HUES48 (cell line): ENCODE results near the gene MTHFD1.
A peak's percentile ranks its signal among the peaks of the same experiment; 100 is the strongest.

Experiments used
- H3K27ac ChIP-seq: one replicate; pipeline ENCODE4 v1.7.0; 2013; ENCODE audit warnings: low read depth, low read length, inconsistent platforms
- H3K27me3 ChIP-seq: 2 replicates; pipeline ENCODE4 v1.6.1; 2013; ENCODE audit warnings: mild to moderate bottlenecking, low read length; ENCODE audit not compliant: control insufficient read depth, insufficient read depth
- H3K36me3 ChIP-seq: 2 replicates; pipeline ENCODE4 v1.6.1; 2013; ENCODE audit warnings: low read length; ENCODE audit not compliant: control insufficient read depth, insufficient read depth
- H3K4me1 ChIP-seq: 2 replicates; pipeline ENCODE4 v1.6.1; 2013; ENCODE audit warnings: mild to moderate bottlenecking, low read length; ENCODE audit not compliant: control insufficient read depth, insufficient read depth
- H3K4me3 ChIP-seq: 2 replicates; pipeline ENCODE4 v1.5.1; 2013; ENCODE audit warnings: mild to moderate bottlenecking, low read depth, low read length
- H3K9ac ChIP-seq: 2 replicates; pipeline ENCODE4 v1.6.1; 2013; ENCODE audit warnings: mild to moderate bottlenecking, low read depth, low read length, moderate library complexity
- H3K9me3 ChIP-seq: 2 replicates; pipeline ENCODE4 v1.6.1; 2013; ENCODE audit warnings: low read length; ENCODE audit not compliant: control insufficient read depth, insufficient read depth

The MTHFD1 gene

DNA sequence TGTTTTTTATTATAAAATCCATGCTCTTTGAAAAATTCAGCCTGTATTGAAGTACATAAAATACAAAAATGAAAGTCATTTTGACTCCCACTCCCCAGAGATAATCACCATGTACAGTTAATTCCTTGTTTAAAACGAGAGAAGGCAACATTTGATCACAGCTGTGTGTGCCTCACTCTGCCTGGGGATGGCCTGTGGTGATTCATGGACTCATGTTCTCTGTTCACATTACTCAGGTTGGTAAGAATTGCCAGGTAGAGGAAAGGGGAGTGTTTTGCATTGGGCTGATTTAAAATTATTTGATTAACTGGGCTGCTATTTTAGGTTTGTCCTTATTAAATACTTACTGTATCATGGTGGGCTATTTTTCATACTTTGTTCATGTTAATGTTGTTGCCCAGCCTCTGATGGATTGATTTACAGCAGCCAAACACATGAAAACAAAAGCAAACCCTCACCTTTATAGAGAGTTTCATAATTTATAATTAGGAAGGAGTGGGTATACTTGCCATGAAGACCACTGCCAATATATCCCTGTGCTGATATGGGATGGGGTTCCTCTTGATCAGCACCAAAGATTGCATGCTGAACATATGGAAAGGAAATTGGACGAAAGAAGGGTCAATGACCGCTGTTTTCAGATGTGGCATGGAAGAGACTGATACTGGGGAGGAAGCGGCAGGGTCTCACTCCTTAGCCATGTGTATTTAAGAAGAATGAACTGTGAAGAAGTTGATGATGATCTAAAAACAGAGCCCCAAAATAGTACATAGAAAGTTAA is 119.4 kb downstream of the MTHFD1 start:
- H3K9me3 ChIP-seq: no peaks in the 10 kb centered on the region
- H3K9ac ChIP-seq: no peak overlapping the region
- H3K27me3 ChIP-seq: no peaks in the 10 kb centered on the region
- no peak overlapping the region for H3K27ac ChIP-seq
- peaks cover 39% of the 10 kb centered on the region for H3K4me1 ChIP-seq
- no peaks in the 10 kb centered on the region for H3K36me3 ChIP-seq
- H3K4me3 ChIP-seq: no peak overlapping the region

DNA sequence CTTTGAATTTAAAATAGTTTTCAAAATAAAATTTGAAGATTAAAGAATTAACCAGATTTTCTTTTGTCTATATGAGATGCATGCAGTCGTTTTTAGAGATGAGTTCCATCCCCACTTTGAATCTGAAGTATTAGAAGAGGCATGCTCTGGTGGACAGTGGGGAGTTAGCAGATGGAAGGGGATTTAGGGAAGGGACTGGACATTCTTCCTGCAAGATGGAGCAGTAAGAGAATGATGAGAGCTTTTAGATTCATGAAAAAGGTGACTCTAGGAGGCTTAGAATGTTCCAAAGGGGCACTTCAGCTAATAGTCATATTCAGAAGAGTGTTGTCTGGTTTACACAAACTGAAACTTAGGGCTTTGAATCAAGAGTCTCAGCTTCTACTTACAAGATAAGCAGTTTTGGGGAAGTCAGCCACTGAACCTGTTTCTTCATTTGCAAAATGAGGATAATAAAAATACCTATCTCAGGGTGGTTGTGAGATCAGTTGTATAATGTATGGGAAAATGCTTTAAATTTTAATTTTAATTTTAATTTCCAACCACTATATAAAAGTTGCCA is 120.1 kb downstream of the MTHFD1 start:
- Histone ChIP-seq H3K36me3 (0 out of 2 replicates have a peak, but pooled peaks cover 5% of the 10 kb centered on the region), H3K9me3 (no peaks in the 10 kb centered on the region), H3K4me1 (peaks cover 37% of the 10 kb centered on the region), H3K4me3 (no peak overlapping the region), H3K27me3 (no peaks in the 10 kb centered on the region), H3K9ac (no peak overlapping the region), H3K27ac (no peak overlapping the region)

DNA sequence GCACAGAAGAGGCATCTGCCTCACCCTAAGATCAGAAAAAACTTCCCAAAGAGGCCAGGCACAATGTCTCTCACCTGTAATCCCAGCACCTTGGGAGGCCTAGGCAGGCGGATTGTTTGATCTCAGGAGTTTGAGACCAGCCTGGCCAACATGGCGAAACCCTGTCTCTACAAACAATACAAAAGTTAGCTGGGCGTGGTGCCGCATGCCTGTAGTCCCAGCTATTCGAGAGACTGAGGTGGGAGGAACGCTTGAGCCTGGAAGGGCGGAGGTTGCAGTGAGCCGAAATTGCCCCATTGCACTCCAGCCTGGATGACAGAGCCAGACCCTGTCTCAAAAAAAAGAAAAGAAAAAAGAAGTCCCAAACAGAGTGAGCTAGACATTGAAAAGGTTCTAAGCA is 120.9 kb downstream of the MTHFD1 start:
- H3K9ac ChIP-seq: no peak overlapping the region
- 0 out of 2 replicates have a peak overlapping the region, but pooled peaks have one; percentile 14 for H3K4me3 ChIP-seq
- peaks cover 37% of the 10 kb centered on the region for H3K4me1 ChIP-seq
- no peak overlapping the region for H3K27ac ChIP-seq
- no peaks in the 10 kb centered on the region for H3K27me3 ChIP-seq
- H3K9me3 ChIP-seq: no peaks in the 10 kb centered on the region
- 0 out of 2 replicates have a peak, but pooled peaks cover 5% of the 10 kb centered on the region for H3K36me3 ChIP-seq
